Left ventricle myocardium superior (tissue), 1 donor: ENCODE data around the gene PLCG2. TPM values are rescaled to one million over a fixed set of nuclear protein-coding genes. Genes with fewer than 3 reads are reported as not detected.

Experiments used
- ATAC-seq: fragments of 200-7000 bp; cut with Tn5 transposase; one replicate; pipeline ENCODE4 v1.9.1; 2020; ENCODE audit warnings: mild to moderate bottlenecking, moderate library complexity
- DNase-seq: peaks from one replicate; pipeline ENCODE4 v3.0.0-alpha.2; 2020
- intact Hi-C: fragments of 100-400 bp; cut with micrococcal nuclease; formaldehyde crosslinking; loops from one replicate; pipeline ENCODE4 v1.11.0; 2022
- total RNA-seq: library from RNA; stranded (reverse); fragmentation: NEBNext Ultra II Directional; extraction: Animal tissue kit (Norgen Biotek cat#: 25700); gene quantifications from one replicate; pipeline ENCODE4 v1.2.1, GENCODE V29; 2021
- donor health status: DM: no; HTN: yes; CAD: no; lungs with severe emphysema.

Gene PLCG2
- total RNA-seq, 1 donor from 2014 or later: 5.2 TPM

DNA sequence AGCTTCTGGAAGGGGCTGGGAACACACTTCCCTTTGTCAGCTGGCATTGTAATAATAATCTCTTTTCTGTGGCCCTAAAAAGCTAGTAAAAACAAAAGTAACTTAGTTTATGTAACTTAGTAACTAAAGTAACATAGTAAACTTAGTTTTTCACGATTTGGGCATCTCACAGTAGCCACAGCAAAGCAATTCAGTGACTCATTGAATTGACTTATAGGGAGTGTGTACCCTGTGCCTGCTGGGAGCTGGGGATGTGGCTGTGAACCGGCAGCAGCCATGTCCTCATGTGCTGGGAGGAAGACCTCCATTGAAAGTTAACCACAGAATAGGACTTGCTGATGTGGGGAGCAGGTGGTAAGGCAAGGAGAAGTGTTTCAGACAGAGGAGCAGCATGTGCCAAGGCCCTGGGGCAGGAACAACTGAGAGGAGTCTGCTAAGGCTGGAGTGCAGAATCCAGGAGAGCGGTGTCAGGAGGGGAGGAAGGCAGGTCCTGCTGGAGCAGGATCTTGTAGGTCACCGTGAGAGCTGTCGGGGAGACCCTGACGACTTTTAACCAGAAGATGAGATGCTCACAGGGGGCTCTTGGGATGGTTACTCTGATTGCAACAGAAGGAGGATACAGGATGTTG, 112.8 kb downstream of the PLCG2 start:
- no peak for DNase-seq
- intact Hi-C loops: no loop called here
- no peak for ATAC-seq

- ATAC-seq (no peak), DNase-seq (no peak)
- intact Hi-C loops: no loop called here
Measured at GRCh38 chr16:81894592-81894991, 115.5 kb downstream of the PLCG2 start.

DNA sequence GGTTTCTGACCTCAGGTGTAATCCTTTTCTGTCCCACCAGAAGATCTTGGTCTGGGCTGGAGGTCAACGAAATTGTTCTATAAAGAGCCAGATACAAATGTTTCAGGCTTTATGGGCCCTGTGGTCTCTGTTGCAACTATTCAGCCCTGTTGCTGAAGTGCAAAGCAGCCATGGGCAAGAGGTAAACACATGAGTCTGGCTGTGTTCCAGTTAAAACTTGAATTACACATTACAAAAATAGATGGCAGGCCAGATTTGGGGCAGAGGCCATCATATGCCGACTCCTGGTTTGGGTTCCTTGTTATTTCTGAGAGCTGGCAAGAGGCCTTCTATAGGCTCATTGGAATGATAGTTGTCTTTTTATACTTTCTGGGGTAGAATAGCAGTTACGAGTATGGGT, 117.8 kb downstream of the PLCG2 start:
- no peak for DNase-seq
- ATAC-seq: no peak
- intact Hi-C loops: no loop called here

GRCh38 chr16:81899601-81900000, 120.5 kb downstream of the PLCG2 start:
- ATAC-seq (no peak), DNase-seq (no peak)
- intact Hi-C loops: no loop called here

DNA sequence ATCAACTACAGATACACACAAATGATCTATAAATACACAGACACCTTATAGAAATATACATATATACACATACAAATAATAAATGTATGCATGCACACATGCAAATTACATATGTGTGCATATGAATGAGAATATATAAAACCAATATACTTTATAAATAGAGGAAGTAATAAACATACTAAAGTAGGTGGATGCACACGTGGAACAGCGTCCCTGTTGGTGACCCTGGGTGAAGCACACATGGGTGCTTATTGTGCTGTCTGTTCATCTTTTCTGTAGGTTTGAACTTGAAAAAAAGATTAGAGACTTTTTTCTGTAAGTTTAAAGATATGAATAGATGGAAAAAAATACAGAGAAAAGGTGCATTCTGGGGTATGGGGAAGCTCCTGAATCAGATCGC, 120.9 kb downstream of the PLCG2 start:
- no peak for DNase-seq
- ATAC-seq: no peak
- intact Hi-C loops: no loop called here

DNA sequence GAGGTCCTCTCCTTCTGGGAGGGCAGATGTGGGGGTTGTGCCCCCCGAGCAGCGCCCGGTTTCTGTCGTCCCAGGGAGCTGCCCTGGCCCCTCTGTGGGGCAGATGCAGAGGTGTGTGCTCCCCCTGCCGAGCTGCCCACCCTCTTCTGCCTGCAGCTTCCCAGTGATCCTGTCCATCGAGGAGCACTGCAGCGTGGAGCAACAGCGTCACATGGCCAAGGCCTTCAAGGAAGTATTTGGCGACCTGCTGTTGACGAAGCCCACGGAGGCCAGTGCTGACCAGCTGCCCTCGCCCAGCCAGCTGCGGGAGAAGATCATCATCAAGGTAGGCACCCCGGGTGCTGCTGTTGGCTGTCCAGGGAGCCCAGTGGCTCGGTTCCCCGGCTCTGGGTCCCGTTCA, 121.4 kb downstream of the PLCG2 start:
- ATAC-seq (no peak), DNase-seq (no peak)
- intact Hi-C loops: no loop called here

DNA sequence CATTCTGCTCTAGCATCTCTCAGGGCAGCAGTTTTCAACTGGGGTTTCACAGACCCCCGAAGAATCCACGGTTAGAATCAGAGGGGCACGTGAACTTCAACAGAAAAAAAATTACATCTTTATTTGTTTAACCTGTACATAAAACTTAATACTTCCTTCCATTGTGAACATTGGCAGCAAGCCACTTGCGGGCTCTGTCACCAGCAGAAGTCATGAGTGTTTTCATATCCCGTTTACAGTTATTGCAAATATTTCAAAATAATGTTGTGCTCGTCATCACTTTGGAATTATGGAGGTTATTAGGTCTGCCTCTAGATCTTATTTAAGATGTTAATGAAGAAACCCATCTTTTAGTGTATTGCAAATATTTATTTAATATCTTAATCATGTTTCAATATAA, 122.4 kb downstream of the PLCG2 start:
- DNase-seq: peak; percentile 42
- intact Hi-C loops: no loop called here
- ATAC-seq: no peak

- intact Hi-C loops: no loop called here
- DNase-seq: no peak
- no peak for ATAC-seq
Measured at GRCh38 chr16:81902025-81902424, 122.9 kb downstream of the PLCG2 start.

DNA sequence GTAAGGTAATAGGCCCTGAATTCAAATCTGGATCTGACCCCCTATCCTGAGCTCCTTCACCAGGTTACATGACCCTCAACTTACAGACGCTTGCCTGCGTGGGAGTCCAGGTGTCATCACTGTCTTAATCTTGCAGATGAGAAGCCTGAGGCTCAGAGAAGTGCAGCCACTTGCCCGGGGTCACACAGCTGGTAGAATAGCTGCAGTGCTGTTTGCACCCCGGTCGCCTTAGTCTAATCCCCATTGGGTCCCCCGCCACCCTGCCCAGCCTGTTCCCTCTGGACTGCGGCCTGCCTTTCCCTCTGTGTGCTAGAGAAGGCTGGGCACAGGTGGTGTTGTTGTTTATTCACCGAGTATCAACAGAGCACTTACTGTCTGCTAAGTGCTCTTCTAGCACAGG, 125.2 kb downstream of the PLCG2 start:
- intact Hi-C loops: no loop called here
- ATAC-seq (no peak), DNase-seq (no peak)

DNA sequence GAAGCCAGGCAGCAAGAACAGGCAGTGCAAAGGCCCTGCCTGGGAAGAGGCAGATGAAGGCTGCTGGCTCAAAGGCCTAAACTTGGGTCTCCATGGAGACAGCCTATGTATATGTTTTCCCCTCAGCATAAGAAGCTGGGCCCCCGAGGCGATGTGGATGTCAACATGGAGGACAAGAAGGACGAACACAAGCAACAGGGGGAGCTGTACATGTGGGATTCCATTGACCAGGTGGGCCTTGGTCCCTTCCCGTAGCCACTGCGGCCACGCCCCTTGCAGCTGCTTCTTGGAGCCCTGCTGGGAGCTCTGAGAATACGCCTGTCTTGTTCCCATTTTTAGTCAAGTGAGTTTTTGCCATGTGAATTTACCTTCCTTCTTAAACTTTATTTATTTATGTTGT, 126.2 kb downstream of the PLCG2 start:
- ATAC-seq (no peak), DNase-seq (no peak)
- intact Hi-C loops: no loop called here

DNA sequence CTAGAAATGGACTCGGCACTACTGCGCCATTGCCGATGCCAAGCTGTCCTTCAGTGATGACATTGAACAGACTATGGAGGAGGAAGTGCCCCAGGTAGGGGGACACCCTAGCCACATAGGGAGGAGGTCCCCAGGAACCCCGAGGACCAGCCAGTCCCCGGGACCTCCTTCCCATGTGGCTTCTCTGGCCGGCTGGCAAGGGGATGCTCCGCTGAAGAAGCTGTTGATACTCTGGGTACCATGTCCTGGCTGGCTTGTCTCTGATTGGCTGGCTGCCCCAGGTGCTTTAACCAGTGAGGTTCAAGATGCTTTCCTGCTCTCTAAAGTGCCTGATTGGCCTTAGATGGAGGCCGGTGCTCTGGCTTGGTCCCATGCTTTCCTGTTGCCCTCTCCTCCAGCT, 128.6 kb downstream of the PLCG2 start:
- DNase-seq: no peak
- intact Hi-C loops: no loop called here
- no peak for ATAC-seq

- DNase-seq (no peak), ATAC-seq (no peak)
- intact Hi-C loops: no loop called here
Measured at GRCh38 chr16:81908466-81909262, 129.6 kb downstream of the PLCG2 start.

GRCh38 chr16:81910366-81910885, 131.3 kb downstream of the PLCG2 start:
- DNase-seq: no peak
- no peak for ATAC-seq
- intact Hi-C loops: no loop called here

DNA sequence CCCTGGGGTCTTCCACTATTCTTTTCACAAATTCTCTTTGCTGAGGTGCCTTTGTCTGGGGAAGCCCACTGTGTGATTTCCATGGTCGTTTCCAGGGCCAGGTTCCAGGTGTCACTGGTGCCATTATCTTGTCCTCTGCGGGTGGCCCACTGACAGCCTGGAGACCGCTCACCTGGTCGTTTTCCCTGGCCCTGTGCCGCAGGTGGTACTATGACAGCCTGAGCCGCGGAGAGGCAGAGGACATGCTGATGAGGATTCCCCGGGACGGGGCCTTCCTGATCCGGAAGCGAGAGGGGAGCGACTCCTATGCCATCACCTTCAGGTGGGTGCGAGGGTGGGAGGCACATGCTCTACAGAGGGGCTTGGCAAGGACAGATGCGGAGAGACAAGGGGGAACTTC, 133.3 kb downstream of the PLCG2 start:
- DNase-seq: no peak
- intact Hi-C loops: no loop called here
- no peak for ATAC-seq

- intact Hi-C loops: no loop called here
- ATAC-seq: no peak
- no peak for DNase-seq
Measured at GRCh38 chr16:81913222-81913621, 134.1 kb downstream of the PLCG2 start.

GRCh38 chr16:81917375-81917774, 138.3 kb downstream of the PLCG2 start:
- DNase-seq (no peak), ATAC-seq (no peak)
- intact Hi-C loops: no loop called here

GRCh38 chr16:81918927-81919326, 139.8 kb downstream of the PLCG2 start:
- intact Hi-C loops: no loop called here
- ATAC-seq (no peak), DNase-seq (no peak)

GRCh38 chr16:81920498-81920897, 141.4 kb downstream of the PLCG2 start:
- intact Hi-C loops: no loop called here
- no peak for DNase-seq
- no peak for ATAC-seq

GRCh38 chr16:81921085-81921814, 142.2 kb downstream of the PLCG2 start:
- ATAC-seq: no peak

DNA sequence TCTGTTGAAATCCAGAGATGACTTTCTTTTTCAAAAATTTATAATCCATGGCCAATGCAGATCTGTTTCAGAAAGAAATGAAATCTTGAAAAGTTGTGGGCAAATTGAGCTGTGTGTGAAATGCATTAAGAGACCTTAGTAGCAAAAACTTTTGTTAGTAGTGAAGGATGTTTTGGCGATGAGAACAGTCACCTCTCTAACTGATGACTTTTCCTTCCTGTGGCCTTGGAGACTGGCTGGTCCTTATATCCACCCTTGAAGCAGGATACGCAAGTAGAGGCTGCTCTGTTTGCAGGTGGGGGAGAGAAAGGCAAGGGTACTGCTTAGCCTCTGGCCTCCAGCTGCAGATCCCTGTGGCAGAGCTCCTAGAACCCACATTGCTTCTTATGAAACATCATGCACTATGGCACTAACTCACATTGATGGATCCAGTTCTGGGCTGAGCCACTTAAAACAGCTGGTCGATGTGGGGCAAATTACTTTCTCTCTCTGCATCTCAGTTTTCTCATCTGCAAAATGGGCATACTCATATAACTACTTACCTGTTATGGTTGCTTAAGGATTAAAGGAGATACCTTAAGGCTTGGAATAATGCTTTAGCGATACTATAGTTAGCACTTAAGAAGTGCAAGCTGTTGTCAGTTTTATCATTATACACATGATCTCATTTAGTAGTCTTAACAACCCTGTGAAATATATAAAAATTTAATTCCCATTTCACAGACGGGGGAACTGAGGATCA, 142.9 kb downstream of the PLCG2 start:
- intact Hi-C loops: no loop called here
- ATAC-seq (no peak), DNase-seq (no peak)

More at GRCh38 chr16:81921085-81921814, 142.2 kb downstream of the PLCG2 start:
- no peak for DNase-seq
- intact Hi-C loops: no loop called here
